Measurements from ENCODE around the gene ACTC1. TPM values are rescaled to one million over a fixed set of nuclear protein-coding genes. Genes with fewer than 3 reads are reported as not detected.
A peak's percentile ranks its signal among the peaks of the same experiment; 100 is the strongest.
"Not testable (repeated sequence)": the region's sequence is repeated elsewhere in the genome, so short reads cannot be mapped to it uniquely, and the experiment has no call there.

ACTC1 gene
- total RNA-seq, 1 donor from 2014 or later: 4.0 TPM

DNA sequence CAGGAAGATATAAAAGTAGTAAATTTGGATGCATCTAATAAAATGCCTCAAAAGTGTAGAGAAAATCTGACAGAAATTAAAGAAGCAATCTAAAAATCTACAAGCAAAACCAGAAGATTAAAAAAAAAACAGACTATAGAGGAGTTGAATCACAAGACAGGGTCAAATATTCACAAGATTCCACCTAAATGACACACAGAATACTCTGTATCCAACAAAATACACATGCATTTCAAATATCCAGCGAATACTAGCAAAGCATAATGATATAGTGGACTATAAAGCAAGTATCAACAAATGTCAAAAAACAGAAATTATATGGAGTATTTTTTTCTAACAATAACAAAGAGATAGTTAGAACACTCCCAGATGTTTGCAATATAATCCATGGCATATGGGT is 20.5 kb upstream of the ACTC1 start:
- Mint-ChIP-seq H3K36me3 (ENCODE audit: unreplicated experiment) (no peaks in the 10 kb centered on the region), H3K4me3 (ENCODE audit: unreplicated experiment) (no peak overlapping the region), H3K9me3 (ENCODE audit: unreplicated experiment) (no peaks in the 10 kb centered on the region), H3K4me1 (ENCODE audit: unreplicated experiment) (peaks cover 29% of the 10 kb centered on the region), H3K27ac (ENCODE audit: unreplicated experiment) (peak overlapping the region; percentile 23), H3K27me3 (ENCODE audit: unreplicated experiment) (peaks cover 43% of the 10 kb centered on the region)
- DNase-seq (ENCODE audit: extremely low spot score, unreplicated experiment): no peak
- no peak for TF ChIP-seq CTCF (IDR thresholded peaks at IDR 0.05)

GRCh38 chr15:34813446-34814190 is 18.3 kb upstream of the ACTC1 start:
- no peak for TF ChIP-seq CTCF (IDR thresholded peaks at IDR 0.05)
- H3K27me3 Mint-ChIP-seq (ENCODE audit: unreplicated experiment): peaks cover 23% of the 10 kb centered on the region
- H3K27ac Mint-ChIP-seq (ENCODE audit: unreplicated experiment): peak overlapping the region; percentile 41
- no peak for DNase-seq (ENCODE audit: extremely low spot score, unreplicated experiment)
- no peak overlapping the region for H3K4me3 Mint-ChIP-seq (ENCODE audit: unreplicated experiment)
- H3K36me3 Mint-ChIP-seq (ENCODE audit: unreplicated experiment): no peaks in the 10 kb centered on the region
- peaks cover 32% of the 10 kb centered on the region for H3K4me1 Mint-ChIP-seq (ENCODE audit: unreplicated experiment)
- no peaks in the 10 kb centered on the region for H3K9me3 Mint-ChIP-seq (ENCODE audit: unreplicated experiment)

- not testable (repeated sequence) for DNase-seq (ENCODE audit: extremely low spot score, unreplicated experiment); H3K4me3 Mint-ChIP-seq (ENCODE audit: unreplicated experiment); H3K9me3 Mint-ChIP-seq (ENCODE audit: unreplicated experiment); H3K36me3 Mint-ChIP-seq (ENCODE audit: unreplicated experiment); H3K27ac Mint-ChIP-seq (ENCODE audit: unreplicated experiment)
- H3K27me3 Mint-ChIP-seq (ENCODE audit: unreplicated experiment): peaks cover 16% of the 10 kb centered on the region
- peaks cover 32% of the 10 kb centered on the region for H3K4me1 Mint-ChIP-seq (ENCODE audit: unreplicated experiment)
Measured at GRCh38 chr15:34812868-34813365, 17.6 kb upstream of the ACTC1 start.

DNA sequence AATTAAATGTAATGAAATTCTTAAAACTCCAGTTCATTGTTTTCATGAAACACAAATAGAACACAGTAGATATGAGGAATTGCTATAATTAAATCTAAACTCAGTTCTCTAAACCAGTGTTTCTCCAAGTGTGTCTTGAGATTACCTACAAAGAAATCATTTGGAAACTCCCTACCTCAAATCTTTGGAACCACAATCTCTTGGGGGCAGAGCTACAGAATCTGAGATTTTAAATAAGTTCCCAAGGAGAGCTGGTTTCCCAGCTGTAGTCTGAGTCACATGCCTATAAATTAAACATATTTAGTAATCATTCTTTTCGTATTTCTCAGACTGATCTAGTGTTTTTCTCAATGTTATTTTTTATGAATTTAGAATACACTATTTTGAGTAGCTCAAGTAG is 17.0 kb upstream of the ACTC1 start:
- Mint-ChIP-seq H3K4me1 (ENCODE audit: unreplicated experiment) (peaks cover 32% of the 10 kb centered on the region), H3K36me3 (ENCODE audit: unreplicated experiment) (no peaks in the 10 kb centered on the region), H3K4me3 (ENCODE audit: unreplicated experiment) (no peak overlapping the region), H3K27ac (ENCODE audit: unreplicated experiment) (no peak overlapping the region), H3K27me3 (ENCODE audit: unreplicated experiment) (peaks cover 12% of the 10 kb centered on the region), H3K9me3 (ENCODE audit: unreplicated experiment) (no peaks in the 10 kb centered on the region)
- no peak for TF ChIP-seq CTCF (IDR thresholded peaks at IDR 0.05)
- no peak for DNase-seq (ENCODE audit: extremely low spot score, unreplicated experiment)

DNA sequence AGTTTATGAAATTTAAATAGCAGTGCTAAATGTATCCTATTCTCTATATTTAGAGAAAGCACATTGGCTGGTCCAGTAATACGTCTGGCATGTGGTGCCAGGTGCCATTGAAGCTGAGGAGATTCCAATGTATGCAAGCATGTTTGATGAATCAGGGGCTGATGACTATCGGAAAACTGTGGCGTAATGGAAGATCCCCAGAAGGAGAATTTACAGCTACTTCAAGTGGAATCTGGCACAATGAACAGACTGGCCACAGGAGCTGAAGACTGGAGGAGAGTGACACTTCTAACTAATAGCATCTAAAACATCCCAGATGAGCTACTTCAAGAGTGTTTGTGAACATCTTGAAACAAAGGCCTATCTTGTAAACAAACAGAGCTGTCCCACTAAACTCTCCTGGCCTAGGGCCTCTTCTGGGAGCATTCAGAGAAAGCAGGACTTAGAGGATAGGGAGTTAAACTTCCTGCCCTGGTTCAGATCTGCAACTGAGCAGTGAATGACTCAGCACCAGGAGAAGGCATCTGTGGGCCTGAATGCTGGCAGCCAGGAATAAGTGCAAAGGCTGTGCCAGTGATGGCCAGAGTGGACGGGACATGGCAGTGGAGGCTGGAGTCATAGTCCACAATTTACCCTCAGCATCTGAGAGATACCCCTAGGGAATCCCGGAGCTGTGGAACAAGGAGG is 15.2 kb upstream of the ACTC1 start:
- peak overlapping the region; percentile 84 for H3K27ac Mint-ChIP-seq (ENCODE audit: unreplicated experiment)
- H3K4me3 Mint-ChIP-seq (ENCODE audit: unreplicated experiment): no peak overlapping the region
- no peak for TF ChIP-seq CTCF (IDR thresholded peaks at IDR 0.05)
- peaks cover 28% of the 10 kb centered on the region for H3K4me1 Mint-ChIP-seq (ENCODE audit: unreplicated experiment)
- H3K27me3 Mint-ChIP-seq (ENCODE audit: unreplicated experiment): peaks cover 10% of the 10 kb centered on the region
- no peaks in the 10 kb centered on the region for H3K36me3 Mint-ChIP-seq (ENCODE audit: unreplicated experiment)
- no peak for DNase-seq (ENCODE audit: extremely low spot score, unreplicated experiment)
- H3K9me3 Mint-ChIP-seq (ENCODE audit: unreplicated experiment): no peaks in the 10 kb centered on the region
